NCI-H460 (cell line): ENCODE results near the gene EPHA3. TPM values are rescaled to one million over a fixed set of nuclear protein-coding genes. Genes with fewer than 3 reads are reported as not detected.

Experiments used
- DNase-seq: peaks from one replicate; pipeline ENCODE4 v3.0.0-alpha.2; 2016; ENCODE audit warnings: low read depth; ENCODE audit errors: extremely low read depth
- total RNA-seq: library from RNA; depleted of rRNA; stranded (reverse); fragments of >200 nt; shearing (Covaris generic); gene quantifications from 2 replicates; pipeline ENCODE4 v1.2.3, GENCODE V29; 2014

EPHA3 gene
- total RNA-seq, 1 experiment from 2014 or later: 7.2 TPM

- DNase-seq: no peak
Observed at GRCh38 chr3:89223188-89223587, 115.8 kb downstream of the EPHA3 start.

GRCh38 chr3:89227218-89227617, 119.8 kb downstream of the EPHA3 start:
- no peak for DNase-seq

GRCh38 chr3:89227634-89228033, 120.2 kb downstream of the EPHA3 start:
- no peak for DNase-seq

GRCh38 chr3:89232155-89232554, 124.7 kb downstream of the EPHA3 start:
- DNase-seq: no peak

GRCh38 chr3:89234620-89235019, 127.2 kb downstream of the EPHA3 start:
- DNase-seq: no peak

GRCh38 chr3:89238846-89239245, 131.4 kb downstream of the EPHA3 start:
- DNase-seq: no peak

- DNase-seq: no peak
Observed at GRCh38 chr3:89239774-89240173, 132.4 kb downstream of the EPHA3 start.

- no peak for DNase-seq
Observed at GRCh38 chr3:89245612-89246011, 138.2 kb downstream of the EPHA3 start.

GRCh38 chr3:89246326-89246725, 138.9 kb downstream of the EPHA3 start:
- DNase-seq: no peak

- no peak for DNase-seq
Observed at GRCh38 chr3:89250742-89251141, 143.3 kb downstream of the EPHA3 start.

GRCh38 chr3:89252016-89252415, 144.6 kb downstream of the EPHA3 start:
- no peak for DNase-seq

GRCh38 chr3:89252860-89253259, 145.4 kb downstream of the EPHA3 start:
- no peak for DNase-seq

- DNase-seq: no peak
Observed at GRCh38 chr3:89256395-89256794, 149.0 kb downstream of the EPHA3 start.

GRCh38 chr3:89256882-89257281, 149.5 kb downstream of the EPHA3 start:
- no peak for DNase-seq

GRCh38 chr3:89260721-89261120, 153.3 kb downstream of the EPHA3 start:
- DNase-seq: no peak

GRCh38 chr3:89261673-89262072, 154.3 kb downstream of the EPHA3 start:
- DNase-seq: no peak

- no peak for DNase-seq
Observed at GRCh38 chr3:89262309-89262929, 155.0 kb downstream of the EPHA3 start.

GRCh38 chr3:89264037-89264560, 156.7 kb downstream of the EPHA3 start:
- DNase-seq: no peak

- DNase-seq: no peak
Observed at GRCh38 chr3:89266074-89266473, 158.7 kb downstream of the EPHA3 start.

- DNase-seq: no peak
Observed at GRCh38 chr3:89268059-89268458, 160.6 kb downstream of the EPHA3 start.

GRCh38 chr3:89270201-89270600, 162.8 kb downstream of the EPHA3 start:
- no peak for DNase-seq

GRCh38 chr3:89275001-89275400, 167.6 kb downstream of the EPHA3 start:
- DNase-seq: no peak

- no peak for DNase-seq
Observed at GRCh38 chr3:89276116-89276515, 168.7 kb downstream of the EPHA3 start.
